NT2/D1 (cell line): ENCODE results near the gene BSND.

Experiments
- DNase-seq: peaks from one replicate; pipeline ENCODE4 v3.0.0-alpha.2; 2011; ENCODE audit warnings: low read depth, low spot score
- H3K27me3 ChIP-seq: 2 replicates; pipeline ENCODE4 v1.6.0; 2011; ENCODE audit warnings: mild to moderate bottlenecking; ENCODE audit not compliant: insufficient read length, insufficient read depth
- H3K36me3 ChIP-seq: 2 replicates; pipeline ENCODE4 v1.6.1; 2011; ENCODE audit warnings: mild to moderate bottlenecking, low read length, mixed read lengths; ENCODE audit not compliant: insufficient read depth, insufficient read length
- H3K4me1 ChIP-seq: 2 replicates; pipeline ENCODE4 v1.5.1; 2011; ENCODE audit not compliant: insufficient read depth, insufficient read length
- H3K4me3 ChIP-seq: 2 replicates; pipeline ENCODE4 v1.5.1; 2011; ENCODE audit warnings: low read depth; ENCODE audit not compliant: insufficient read length
- H3K9ac ChIP-seq: 2 replicates; pipeline ENCODE4 v1.6.0; 2011; ENCODE audit warnings: low read depth; ENCODE audit not compliant: insufficient read length
- H3K9me3 ChIP-seq: 2 replicates; pipeline ENCODE4 v1.5.1; 2011; ENCODE audit warnings: mild to moderate bottlenecking, low read length; ENCODE audit not compliant: insufficient read depth
- SUZ12 ChIP-seq: IDR thresholded peaks from 2 replicates; pipeline ENCODE4 v1.6.1; 2011; ENCODE audit not compliant: insufficient read length, insufficient read depth; ENCODE audit errors: extremely low read depth
- YY1 ChIP-seq: IDR thresholded peaks from 2 replicates; pipeline ENCODE4 v1.6.1; 2011; ENCODE audit not compliant: insufficient read length, insufficient read depth
- ZNF274 ChIP-seq: IDR thresholded peaks from 2 replicates; pipeline ENCODE4 v1.6.1; 2011; ENCODE audit warnings: mild to moderate bottlenecking, low read depth, low read length

BSND gene

GRCh38 chr1:55056632-55056992 lies 57.9 kb downstream of the BSND start:
- Histone ChIP-seq H3K36me3 (peaks cover 31% of the 10 kb centered on the region), H3K27me3 (no peaks in the 10 kb centered on the region), H3K4me3 (no peak overlapping the region), H3K9me3 (no peaks in the 10 kb centered on the region; the same call in 1 of the 2 replicates), H3K9ac (no peak overlapping the region), H3K4me1 (peaks cover 5% of the 10 kb centered on the region)
- DNase-seq = no peak
- no peak for TF ChIP-seq YY1
- no peak for TF ChIP-seq SUZ12
- TF ChIP-seq ZNF274 = no peak

DNA sequence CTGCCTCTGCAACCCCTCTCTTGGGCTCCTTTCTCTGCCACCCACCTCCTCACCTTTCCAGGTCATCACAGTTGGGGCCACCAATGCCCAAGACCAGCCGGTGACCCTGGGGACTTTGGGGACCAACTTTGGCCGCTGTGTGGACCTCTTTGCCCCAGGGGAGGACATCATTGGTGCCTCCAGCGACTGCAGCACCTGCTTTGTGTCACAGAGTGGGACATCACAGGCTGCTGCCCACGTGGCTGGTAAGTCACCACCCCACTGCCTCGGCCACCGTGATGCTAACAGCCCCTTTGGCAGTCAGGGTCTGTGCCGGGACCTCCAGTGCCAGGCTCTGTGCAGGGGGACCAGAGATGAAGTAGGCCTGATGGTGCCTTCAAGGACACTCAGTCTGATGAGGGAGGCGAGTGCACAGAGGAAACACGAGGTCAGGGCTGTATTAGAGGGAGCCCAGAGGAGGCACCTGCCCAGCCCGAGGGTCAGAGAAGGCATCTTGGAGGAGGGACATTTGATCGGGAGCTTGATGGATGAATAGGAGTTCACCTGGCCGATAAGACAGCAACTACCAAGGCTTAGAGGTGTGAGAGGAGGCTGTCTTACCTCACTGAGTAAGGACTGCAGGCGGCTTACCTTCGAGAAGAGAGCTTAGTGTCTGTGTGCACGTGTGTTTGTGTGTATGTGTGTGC lies 58.7 kb downstream of the BSND start:
- peaks cover 5% of the 10 kb centered on the region for H3K4me1 ChIP-seq
- no peaks in the 10 kb centered on the region for H3K27me3 ChIP-seq
- no peak overlapping the region for H3K4me3 ChIP-seq
- H3K9me3 ChIP-seq = no peaks in the 10 kb centered on the region; the same call in 1 of the 2 replicates
- no peak for DNase-seq
- TF ChIP-seq YY1 (no peak), ZNF274 (no peak), SUZ12 (no peak)
- peaks cover 31% of the 10 kb centered on the region for H3K36me3 ChIP-seq
- no peak overlapping the region for H3K9ac ChIP-seq

GRCh38 chr1:55057956-55058298 lies 59.2 kb downstream of the BSND start:
- Histone ChIP-seq H3K9ac (no peak overlapping the region), H3K9me3 (no peaks in the 10 kb centered on the region; the same call in 1 of the 2 replicates), H3K4me3 (no peak overlapping the region), H3K36me3 (peaks cover 31% of the 10 kb centered on the region), H3K4me1 (peaks cover 5% of the 10 kb centered on the region), H3K27me3 (no peaks in the 10 kb centered on the region)
- DNase-seq = no peak
- TF ChIP-seq SUZ12 (no peak), ZNF274 (no peak), YY1 (no peak)

DNA sequence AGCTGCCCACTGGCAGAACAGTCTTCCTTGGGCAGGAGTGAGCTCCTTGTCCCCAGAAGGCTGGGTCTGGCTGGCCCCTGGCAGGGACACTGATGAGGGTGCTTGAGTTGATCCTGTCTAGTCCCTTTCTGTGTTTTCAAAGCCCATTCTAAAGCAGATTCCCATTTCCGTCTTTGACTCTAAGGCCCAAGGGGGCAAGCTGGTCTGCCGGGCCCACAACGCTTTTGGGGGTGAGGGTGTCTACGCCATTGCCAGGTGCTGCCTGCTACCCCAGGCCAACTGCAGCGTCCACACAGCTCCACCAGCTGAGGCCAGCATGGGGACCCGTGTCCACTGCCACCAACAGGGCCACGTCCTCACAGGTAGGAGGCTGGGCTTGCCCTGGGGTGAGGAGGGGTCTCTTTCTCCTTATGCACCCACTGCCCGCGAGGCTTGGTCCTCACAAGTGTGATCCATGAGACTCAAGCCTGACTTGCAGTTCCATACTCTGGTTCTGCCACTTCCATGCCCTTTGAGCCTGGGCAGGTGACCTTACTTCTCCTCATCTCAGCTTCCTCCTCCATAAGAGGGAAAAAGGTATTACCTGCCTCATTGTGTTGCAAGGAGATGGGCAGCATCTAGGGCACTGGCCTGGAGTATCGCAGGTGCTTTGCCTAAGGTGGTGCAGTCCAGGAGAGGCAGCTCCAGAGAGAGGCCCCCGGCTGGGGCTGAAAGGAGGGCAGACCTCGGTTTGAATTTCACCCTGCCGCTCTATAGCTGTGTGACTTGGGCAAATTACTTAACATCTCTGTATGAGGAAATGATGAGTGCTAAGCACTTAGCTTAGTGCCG lies 60.8 kb downstream of the BSND start:
- Histone ChIP-seq H3K9me3 (no peaks in the 10 kb centered on the region; the same call in 1 of the 2 replicates), H3K4me3 (no peak overlapping the region), H3K9ac (no peak overlapping the region), H3K27me3 (no peaks in the 10 kb centered on the region), H3K36me3 (peaks cover 31% of the 10 kb centered on the region), H3K4me1 (peaks cover 5% of the 10 kb centered on the region)
- no peak for TF ChIP-seq SUZ12
- no peak for TF ChIP-seq YY1
- no peak for TF ChIP-seq ZNF274
- no peak for DNase-seq

- Histone ChIP-seq H3K27me3 (no peaks in the 10 kb centered on the region), H3K4me3 (no peak overlapping the region), H3K9ac (no peak overlapping the region), H3K4me1 (peaks cover 5% of the 10 kb centered on the region), H3K9me3 (no peaks in the 10 kb centered on the region; the same call in 1 of the 2 replicates), H3K36me3 (peaks cover 33% of the 10 kb centered on the region)
- TF ChIP-seq ZNF274 = no peak
- TF ChIP-seq YY1 = no peak
- no peak for TF ChIP-seq SUZ12
- no peak for DNase-seq
Measured at GRCh38 chr1:55060133-55060999, 61.6 kb downstream of the BSND start.

DNA sequence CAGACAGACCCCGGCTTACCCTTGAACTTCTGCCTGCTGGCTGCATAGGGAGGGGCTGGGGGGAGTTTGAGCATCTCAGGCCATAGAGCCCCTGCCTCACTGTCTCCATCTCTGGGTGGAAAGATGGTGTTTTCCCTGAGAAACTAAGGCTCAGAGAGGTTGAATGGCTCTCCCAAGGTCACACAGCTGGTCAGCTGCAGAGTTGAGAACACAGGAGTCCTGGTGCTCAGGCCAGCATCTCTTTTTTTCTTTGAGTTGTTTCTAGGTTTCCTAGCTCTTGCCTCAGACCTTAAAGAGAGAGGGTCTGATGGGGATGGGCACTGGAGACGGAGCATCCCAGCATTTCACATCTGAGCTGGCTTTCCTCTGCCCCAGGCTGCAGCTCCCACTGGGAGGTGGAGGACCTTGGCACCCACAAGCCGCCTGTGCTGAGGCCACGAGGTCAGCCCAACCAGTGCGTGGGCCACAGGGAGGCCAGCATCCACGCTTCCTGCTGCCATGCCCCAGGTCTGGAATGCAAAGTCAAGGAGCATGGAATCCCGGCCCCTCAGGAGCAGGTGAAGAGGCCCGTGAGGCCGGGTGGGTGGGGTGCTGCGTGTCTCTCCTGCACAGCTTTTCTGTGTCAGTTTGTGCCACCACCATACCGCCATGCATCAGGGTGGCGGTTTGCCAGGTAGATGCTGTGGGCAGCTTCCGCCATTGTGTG lies 62.4 kb downstream of the BSND start:
- H3K27me3 ChIP-seq = no peaks in the 10 kb centered on the region
- peaks cover 39% of the 10 kb centered on the region for H3K36me3 ChIP-seq
- H3K9me3 ChIP-seq = no peaks in the 10 kb centered on the region; the same call in 1 of the 2 replicates
- H3K4me1 ChIP-seq = peaks cover 5% of the 10 kb centered on the region
- DNase-seq = no peak
- no peak for TF ChIP-seq SUZ12
- TF ChIP-seq YY1 = no peak
- TF ChIP-seq ZNF274 = no peak
- H3K4me3 ChIP-seq = no peak overlapping the region
- no peak overlapping the region for H3K9ac ChIP-seq
